ENCODE measurements around the gene UBE2K. TPM values are rescaled to one million over a fixed set of nuclear protein-coding genes. Genes with fewer than 3 reads are reported as not detected.

The UBE2K gene
- total RNA-seq, 1 donor from 2014 or later: 87.5 TPM

- peak overlapping the region; percentile 66 for H3K27ac Mint-ChIP-seq (ENCODE audit: unreplicated experiment)
- TF ChIP-seq CTCF (IDR thresholded peaks at IDR 0.05): no peak
- H3K9me3 Mint-ChIP-seq (ENCODE audit: low read depth): no peaks in the 10 kb centered on the region
- peaks cover 31% of the 10 kb centered on the region for H3K4me1 Mint-ChIP-seq (ENCODE audit: low read depth)
- peaks cover 8% of the 10 kb centered on the region for H3K36me3 Mint-ChIP-seq (ENCODE audit: low read depth)
- H3K4me3 Mint-ChIP-seq (ENCODE audit: unreplicated experiment): no peak overlapping the region
- no peaks in the 10 kb centered on the region for H3K27me3 Mint-ChIP-seq (ENCODE audit: low read depth)
- DNase-seq (ENCODE audit: low spot score): no peak
Observed at GRCh38 chr4:39823191-39823590, 125.3 kb downstream of the UBE2K start.

- Mint-ChIP-seq H3K4me1 (ENCODE audit: low read depth) (peaks cover 31% of the 10 kb centered on the region), H3K36me3 (ENCODE audit: low read depth) (peaks cover 16% of the 10 kb centered on the region), H3K9me3 (ENCODE audit: low read depth) (no peaks in the 10 kb centered on the region), H3K4me3 (ENCODE audit: unreplicated experiment) (no peak overlapping the region), H3K27ac (ENCODE audit: unreplicated experiment) (peak overlapping the region; percentile 88), H3K27me3 (ENCODE audit: low read depth) (no peaks in the 10 kb centered on the region)
- TF ChIP-seq CTCF (IDR thresholded peaks at IDR 0.05): no peak
- no peak for DNase-seq (ENCODE audit: low spot score)
Observed at GRCh38 chr4:39825090-39825489, 127.2 kb downstream of the UBE2K start.

DNA sequence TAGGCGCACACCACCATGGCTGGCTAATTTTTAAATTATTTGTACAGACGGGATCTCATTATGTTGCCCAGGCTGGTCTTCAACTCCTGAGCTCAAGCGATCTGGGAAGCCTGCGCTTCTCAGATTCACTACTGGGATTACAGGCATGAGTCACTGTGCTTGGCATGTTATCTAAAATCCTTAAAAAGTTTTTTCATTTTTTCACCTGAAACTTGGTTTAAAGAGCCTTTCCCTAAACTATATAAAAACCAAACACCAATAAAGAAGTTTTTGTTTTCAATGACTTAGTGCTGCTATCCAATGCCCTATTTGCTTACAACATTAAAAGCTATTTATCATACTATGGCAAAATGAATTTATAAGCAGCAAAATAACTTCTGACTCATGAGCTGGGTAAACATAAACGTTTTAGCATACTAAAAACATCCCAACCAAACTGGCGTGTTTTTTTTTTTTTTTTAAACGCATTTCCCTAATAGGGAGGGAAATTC is 127.8 kb downstream of the UBE2K start:
- no peak for TF ChIP-seq CTCF (IDR thresholded peaks at IDR 0.05)
- H3K9me3 Mint-ChIP-seq (ENCODE audit: low read depth): no peaks in the 10 kb centered on the region
- no peaks in the 10 kb centered on the region for H3K27me3 Mint-ChIP-seq (ENCODE audit: low read depth)
- H3K4me3 Mint-ChIP-seq (ENCODE audit: unreplicated experiment): no peak overlapping the region
- H3K4me1 Mint-ChIP-seq (ENCODE audit: low read depth): peaks cover 31% of the 10 kb centered on the region
- H3K36me3 Mint-ChIP-seq (ENCODE audit: low read depth): peaks cover 16% of the 10 kb centered on the region
- H3K27ac Mint-ChIP-seq (ENCODE audit: unreplicated experiment): peak overlapping the region; percentile 88
- no peak for DNase-seq (ENCODE audit: low spot score)

Other genes starting within 250 kb of the UBE2K start
- 809 to 831 TPM (median 822 TPM) in 3 replicates for gene RPL9, start 239.2 kb upstream of the UBE2K start, total RNA-seq
- gene LIAS, start 239.1 kb upstream of the UBE2K start, total RNA-seq: 6.5 to 8.4 TPM (median 6.8 TPM) in 3 replicates
- 151 to 207 TPM (median 156 TPM) in 3 replicates for gene UGDH, start 170.7 kb upstream of the UBE2K start, total RNA-seq
- gene SMIM14, start 59.3 kb upstream of the UBE2K start, total RNA-seq: 42.6 to 54.2 TPM (median 46.9 TPM) in 3 replicates